Measurements from ENCODE around the gene GOLT1B. TPM values are rescaled to one million over a fixed set of nuclear protein-coding genes. Genes with fewer than 3 reads are reported as not detected.

Gene GOLT1B
- total and polyA plus RNA-seq, 2 of the 8 experiments (the other 6 are each of a cell fraction or from before 2014, with no cell fraction given) = 18.3 to 38.3 TPM

DNA sequence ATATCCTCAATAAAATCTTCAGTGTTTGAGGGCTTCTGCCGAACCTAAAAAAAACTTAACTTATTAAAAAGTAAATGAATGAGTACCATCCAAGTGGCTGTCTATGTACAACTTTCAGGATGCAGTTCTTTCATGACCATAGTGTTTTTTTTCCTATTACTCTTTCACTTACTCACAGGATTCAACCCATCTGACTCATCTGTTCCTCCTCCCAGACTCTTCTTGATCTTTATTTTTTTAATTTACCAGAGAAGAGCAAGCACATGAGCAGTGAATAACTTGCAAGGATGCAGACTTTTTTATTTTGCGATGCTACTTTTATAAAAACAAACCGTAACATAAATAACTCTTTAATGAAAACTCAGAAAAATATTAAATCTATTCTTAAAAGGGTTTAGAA lies 24.6 kb upstream of the GOLT1B start (continued):
- TF ChIP-seq MAFK (IDR thresholded peaks at IDR 0.05; ENCODE audit: low read depth, low read length) (no peak), KDM4A (IDR thresholded peaks at IDR 0.05; ENCODE audit: low read depth, low read length, severe bottlenecking) (no peak), EGR1 (IDR thresholded peaks at IDR 0.05; ENCODE audit: borderline replicate concordance, low read depth, low read length) (no peak), EP300 (IDR thresholded peaks at IDR 0.05; ENCODE audit: borderline replicate concordance in 1 of 2, low read depth in 2 of 2, low read length in 2 of 2) (no peak)
- TF ChIP-seq, protein P1, sequence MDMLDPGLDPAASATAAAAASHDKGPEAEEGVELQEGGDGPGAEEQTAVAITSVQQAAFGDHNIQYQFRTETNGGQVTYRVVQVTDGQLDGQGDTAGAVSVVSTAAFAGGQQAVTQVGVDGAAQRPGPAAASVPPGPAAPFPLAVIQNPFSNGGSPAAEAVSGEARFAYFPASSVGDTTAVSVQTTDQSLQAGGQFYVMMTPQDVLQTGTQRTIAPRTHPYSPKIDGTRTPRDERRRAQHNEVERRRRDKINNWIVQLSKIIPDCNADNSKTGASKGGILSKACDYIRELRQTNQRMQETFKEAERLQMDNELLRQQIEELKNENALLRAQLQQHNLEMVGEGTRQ (IDR thresholded peaks at IDR 0.05; ENCODE audit: low read length) = no peak
- TF ChIP-seq, protein P2, sequence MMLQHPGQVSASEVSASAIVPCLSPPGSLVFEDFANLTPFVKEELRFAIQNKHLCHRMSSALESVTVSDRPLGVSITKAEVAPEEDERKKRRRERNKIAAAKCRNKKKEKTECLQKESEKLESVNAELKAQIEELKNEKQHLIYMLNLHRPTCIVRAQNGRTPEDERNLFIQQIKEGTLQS (IDR thresholded peaks at IDR 0.05; ENCODE audit: insufficient read depth, low read depth, low read length) = no peak
- TF ChIP-seq, protein P3, sequence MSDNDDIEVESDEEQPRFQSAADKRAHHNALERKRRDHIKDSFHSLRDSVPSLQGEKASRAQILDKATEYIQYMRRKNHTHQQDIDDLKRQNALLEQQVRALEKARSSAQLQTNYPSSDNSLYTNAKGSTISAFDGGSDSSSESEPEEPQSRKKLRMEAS (IDR thresholded peaks at IDR 0.05) = no peak

Measured in H1 (cell line).